Measurements from ENCODE around the gene TMEM143. TPM values are rescaled to one million over a fixed set of nuclear protein-coding genes. Genes with fewer than 3 reads are reported as not detected.

The TMEM143 gene
- total and polyA plus RNA-seq, 10 of the 15 experiments (the other 5 are each of a cell fraction or from before 2014, with no cell fraction given), result 1.5 to 19.5 (median 10.1) TPM

DNA sequence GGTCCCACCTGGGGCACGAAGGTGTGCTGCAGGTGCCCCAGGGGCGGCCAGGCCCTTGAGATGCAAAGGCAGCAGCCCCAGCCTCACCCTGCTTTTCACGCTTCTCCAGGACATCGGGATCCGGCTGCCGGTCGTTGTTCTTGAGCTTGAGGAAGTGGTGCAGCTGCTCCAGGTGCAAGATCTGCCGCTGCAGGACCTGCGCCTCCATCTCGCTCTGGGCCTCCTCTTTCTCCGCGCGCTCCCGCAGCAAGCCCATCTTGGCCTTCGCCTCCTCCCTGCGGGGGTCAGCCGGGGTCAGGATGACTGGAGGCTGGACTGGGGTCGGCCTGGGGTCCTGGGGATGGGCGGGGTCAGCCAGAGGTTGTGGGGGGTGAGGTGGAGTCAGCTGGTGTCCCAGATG lies 59.9 kb downstream of the TMEM143 start (continued):
- TF ChIP-seq, protein P1, sequence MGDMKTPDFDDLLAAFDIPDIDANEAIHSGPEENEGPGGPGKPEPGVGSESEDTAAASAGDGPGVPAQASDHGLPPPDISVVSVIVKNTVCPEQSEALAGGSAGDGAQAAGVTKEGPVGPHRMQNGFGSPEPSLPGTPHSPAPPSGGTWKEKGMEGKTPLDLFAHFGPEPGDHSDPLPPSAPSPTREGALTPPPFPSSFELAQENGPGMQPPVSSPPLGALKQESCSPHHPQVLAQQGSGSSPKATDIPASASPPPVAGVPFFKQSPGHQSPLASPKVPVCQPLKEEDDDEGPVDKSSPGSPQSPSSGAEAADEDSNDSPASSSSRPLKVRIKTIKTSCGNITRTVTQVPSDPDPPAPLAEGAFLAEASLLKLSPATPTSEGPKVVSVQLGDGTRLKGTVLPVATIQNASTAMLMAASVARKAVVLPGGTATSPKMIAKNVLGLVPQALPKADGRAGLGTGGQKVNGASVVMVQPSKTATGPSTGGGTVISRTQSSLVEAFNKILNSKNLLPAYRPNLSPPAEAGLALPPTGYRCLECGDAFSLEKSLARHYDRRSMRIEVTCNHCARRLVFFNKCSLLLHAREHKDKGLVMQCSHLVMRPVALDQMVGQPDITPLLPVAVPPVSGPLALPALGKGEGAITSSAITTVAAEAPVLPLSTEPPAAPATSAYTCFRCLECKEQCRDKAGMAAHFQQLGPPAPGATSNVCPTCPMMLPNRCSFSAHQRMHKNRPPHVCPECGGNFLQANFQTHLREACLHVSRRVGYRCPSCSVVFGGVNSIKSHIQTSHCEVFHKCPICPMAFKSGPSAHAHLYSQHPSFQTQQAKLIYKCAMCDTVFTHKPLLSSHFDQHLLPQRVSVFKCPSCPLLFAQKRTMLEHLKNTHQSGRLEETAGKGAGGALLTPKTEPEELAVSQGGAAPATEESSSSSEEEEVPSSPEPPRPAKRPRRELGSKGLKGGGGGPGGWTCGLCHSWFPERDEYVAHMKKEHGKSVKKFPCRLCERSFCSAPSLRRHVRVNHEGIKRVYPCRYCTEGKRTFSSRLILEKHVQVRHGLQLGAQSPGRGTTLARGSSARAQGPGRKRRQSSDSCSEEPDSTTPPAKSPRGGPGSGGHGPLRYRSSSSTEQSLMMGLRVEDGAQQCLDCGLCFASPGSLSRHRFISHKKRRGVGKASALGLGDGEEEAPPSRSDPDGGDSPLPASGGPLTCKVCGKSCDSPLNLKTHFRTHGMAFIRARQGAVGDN (IDR thresholded peaks at IDR 0.05), result no peak
- no peak for TF ChIP-seq TAF1 (IDR thresholded peaks at IDR 0.05; ENCODE audit: borderline replicate concordance, low read depth, low read length)
- TF ChIP-seq, protein P2, sequence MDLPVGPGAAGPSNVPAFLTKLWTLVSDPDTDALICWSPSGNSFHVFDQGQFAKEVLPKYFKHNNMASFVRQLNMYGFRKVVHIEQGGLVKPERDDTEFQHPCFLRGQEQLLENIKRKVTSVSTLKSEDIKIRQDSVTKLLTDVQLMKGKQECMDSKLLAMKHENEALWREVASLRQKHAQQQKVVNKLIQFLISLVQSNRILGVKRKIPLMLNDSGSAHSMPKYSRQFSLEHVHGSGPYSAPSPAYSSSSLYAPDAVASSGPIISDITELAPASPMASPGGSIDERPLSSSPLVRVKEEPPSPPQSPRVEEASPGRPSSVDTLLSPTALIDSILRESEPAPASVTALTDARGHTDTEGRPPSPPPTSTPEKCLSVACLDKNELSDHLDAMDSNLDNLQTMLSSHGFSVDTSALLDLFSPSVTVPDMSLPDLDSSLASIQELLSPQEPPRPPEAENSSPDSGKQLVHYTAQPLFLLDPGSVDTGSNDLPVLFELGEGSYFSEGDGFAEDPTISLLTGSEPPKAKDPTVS (IDR thresholded peaks at IDR 0.05; ENCODE audit: low read depth, low read length), result no peak

DNA sequence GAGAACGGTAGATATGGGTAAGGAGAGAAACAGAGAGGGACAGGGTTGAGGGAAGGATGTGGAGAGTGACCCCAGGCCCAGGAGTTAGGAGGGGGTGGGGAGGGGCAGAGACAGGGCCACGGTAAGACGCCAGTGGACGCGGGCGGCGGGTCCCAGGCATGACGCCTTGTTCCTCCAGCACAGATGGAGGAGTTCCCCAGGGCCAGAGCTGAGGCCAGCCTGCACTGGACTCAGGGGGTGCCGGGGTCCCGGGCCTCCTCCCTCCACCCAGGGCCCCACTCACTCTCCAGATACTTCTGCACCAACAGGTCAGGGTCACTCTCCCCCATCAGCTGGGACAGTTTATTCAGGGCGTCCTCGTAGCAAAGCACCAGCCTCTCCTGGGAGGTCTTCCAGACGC lies 60.4 kb downstream of the TMEM143 start:
- Histone ChIP-seq H3K4me3 (no peak overlapping the region), H3K27me3 (replicated peaks in 1 of 2; ENCODE audit: control insufficient read depth in 2 of 2, insufficient read depth in 2 of 2, low read length in 1 of 2) (no peaks in the 10 kb centered on the region; a peak in 1 of 4 replicates), H4K20me1 (ENCODE audit: control insufficient read depth, insufficient read depth) (no peaks in the 10 kb centered on the region), H3K9ac (ENCODE audit: control insufficient read depth, insufficient read depth, low read length) (no peak overlapping the region), H3K4me1 (ENCODE audit: control insufficient read depth, insufficient read depth, low read length) (no peaks in the 10 kb centered on the region), H3K79me2 (ENCODE audit: control insufficient read depth, insufficient read depth, low read length) (no peaks in the 10 kb centered on the region), H3K27ac (ENCODE audit: control insufficient read depth, insufficient read depth) (no peak overlapping the region), H3K36me3 (ENCODE audit: control insufficient read depth in 2 of 2, insufficient read depth in 2 of 2, low read length in 1 of 2) (no peaks in the 10 kb centered on the region), H2AFZ (ENCODE audit: control insufficient read depth, low read depth, low read length) (no peak overlapping the region), H3K4me2 (ENCODE audit: control insufficient read depth, insufficient read depth) (no peak overlapping the region), H3K9me3 (replicated peaks; ENCODE audit: control insufficient read depth, insufficient read depth, low read length) (no peaks in the 10 kb centered on the region)
- FAIRE-seq, result no peak
- ChIA-PET CTCF (no interaction called here), POLR2A (no interaction called here), RAD21 (ENCODE audit: unreplicated experiment) (no interaction called here), SMC1A (ENCODE audit: uncharacterized antibody, unreplicated experiment) (no interaction called here)
- no peak for ATAC-seq
- intact Hi-C loops (cut with micrococcal nuclease; ENCODE audit: unreplicated experiment), result no loop called here
- in situ Hi-C loops (cut with MboI), result no loop called here
- 20% methylated on average over 6 of the region's 13 CpGs for WGBS (ENCODE audit: insufficient coverage, insufficient replicate concordance, low lambda C conversion rate, missing lambda C conversion rate)
- no TSS peak for BruUV-seq (replicated peaks)
- DNase-seq (ENCODE audit: low read depth, low spot score), result no peak
- no peak for TF ChIP-seq KAT2A (conservative IDR thresholded peaks at IDR 0.05; ENCODE audit: control insufficient read depth, low read depth, low read length)
- TF ChIP-seq RBBP5 (conservative IDR thresholded peaks at IDR 0.05), result no peak
- TF ChIP-seq, protein P3, sequence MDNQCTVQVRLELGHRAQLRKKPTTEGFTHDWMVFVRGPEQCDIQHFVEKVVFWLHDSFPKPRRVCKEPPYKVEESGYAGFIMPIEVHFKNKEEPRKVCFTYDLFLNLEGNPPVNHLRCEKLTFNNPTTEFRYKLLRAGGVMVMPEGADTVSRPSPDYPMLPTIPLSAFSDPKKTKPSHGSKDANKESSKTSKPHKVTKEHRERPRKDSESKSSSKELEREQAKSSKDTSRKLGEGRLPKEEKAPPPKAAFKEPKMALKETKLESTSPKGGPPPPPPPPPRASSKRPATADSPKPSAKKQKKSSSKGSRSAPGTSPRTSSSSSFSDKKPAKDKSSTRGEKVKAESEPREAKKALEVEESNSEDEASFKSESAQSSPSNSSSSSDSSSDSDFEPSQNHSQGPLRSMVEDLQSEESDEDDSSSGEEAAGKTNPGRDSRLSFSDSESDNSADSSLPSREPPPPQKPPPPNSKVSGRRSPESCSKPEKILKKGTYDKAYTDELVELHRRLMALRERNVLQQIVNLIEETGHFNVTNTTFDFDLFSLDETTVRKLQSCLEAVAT (IDR thresholded peaks at IDR 0.05), result no peak
- TF ChIP-seq JUNB (IDR thresholded peaks at IDR 0.05), result no peak
- no peak for TF ChIP-seq CHD1 (IDR thresholded peaks at IDR 0.05; ENCODE audit: low read depth, low read length)
- no peak for TF ChIP-seq TAF1 (IDR thresholded peaks at IDR 0.05; ENCODE audit: borderline replicate concordance, low read depth, low read length)
- TF ChIP-seq EP300 (IDR thresholded peaks at IDR 0.05; ENCODE audit: borderline replicate concordance in 1 of 2, control insufficient read depth in 1 of 2, low read depth in 2 of 2, low read length in 2 of 2), result no peak
- TF ChIP-seq CREM (IDR thresholded peaks at IDR 0.05; ENCODE audit: low read depth), result no peak
- no peak for TF ChIP-seq SMARCA5 (IDR thresholded peaks at IDR 0.05)
- TF ChIP-seq, protein P4, sequence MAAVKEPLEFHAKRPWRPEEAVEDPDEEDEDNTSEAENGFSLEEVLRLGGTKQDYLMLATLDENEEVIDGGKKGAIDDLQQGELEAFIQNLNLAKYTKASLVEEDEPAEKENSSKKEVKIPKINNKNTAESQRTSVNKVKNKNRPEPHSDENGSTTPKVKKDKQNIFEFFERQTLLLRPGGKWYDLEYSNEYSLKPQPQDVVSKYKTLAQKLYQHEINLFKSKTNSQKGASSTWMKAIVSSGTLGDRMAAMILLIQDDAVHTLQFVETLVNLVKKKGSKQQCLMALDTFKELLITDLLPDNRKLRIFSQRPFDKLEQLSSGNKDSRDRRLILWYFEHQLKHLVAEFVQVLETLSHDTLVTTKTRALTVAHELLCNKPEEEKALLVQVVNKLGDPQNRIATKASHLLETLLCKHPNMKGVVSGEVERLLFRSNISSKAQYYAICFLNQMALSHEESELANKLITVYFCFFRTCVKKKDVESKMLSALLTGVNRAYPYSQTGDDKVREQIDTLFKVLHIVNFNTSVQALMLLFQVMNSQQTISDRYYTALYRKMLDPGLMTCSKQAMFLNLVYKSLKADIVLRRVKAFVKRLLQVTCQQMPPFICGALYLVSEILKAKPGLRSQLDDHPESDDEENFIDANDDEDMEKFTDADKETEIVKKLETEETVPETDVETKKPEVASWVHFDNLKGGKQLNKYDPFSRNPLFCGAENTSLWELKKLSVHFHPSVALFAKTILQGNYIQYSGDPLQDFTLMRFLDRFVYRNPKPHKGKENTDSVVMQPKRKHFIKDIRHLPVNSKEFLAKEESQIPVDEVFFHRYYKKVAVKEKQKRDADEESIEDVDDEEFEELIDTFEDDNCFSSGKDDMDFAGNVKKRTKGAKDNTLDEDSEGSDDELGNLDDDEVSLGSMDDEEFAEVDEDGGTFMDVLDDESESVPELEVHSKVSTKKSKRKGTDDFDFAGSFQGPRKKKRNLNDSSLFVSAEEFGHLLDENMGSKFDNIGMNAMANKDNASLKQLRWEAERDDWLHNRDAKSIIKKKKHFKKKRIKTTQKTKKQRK (IDR thresholded peaks at IDR 0.05; ENCODE audit: low read depth, low read length), result no peak
- no peak for TF ChIP-seq EGR1 (IDR thresholded peaks at IDR 0.05; ENCODE audit: borderline replicate concordance in 1 of 2, low read depth in 2 of 2, low read length in 2 of 2)

All from GM12878 (cell line).